ENCODE measurements around the gene HHAT.

DNA sequence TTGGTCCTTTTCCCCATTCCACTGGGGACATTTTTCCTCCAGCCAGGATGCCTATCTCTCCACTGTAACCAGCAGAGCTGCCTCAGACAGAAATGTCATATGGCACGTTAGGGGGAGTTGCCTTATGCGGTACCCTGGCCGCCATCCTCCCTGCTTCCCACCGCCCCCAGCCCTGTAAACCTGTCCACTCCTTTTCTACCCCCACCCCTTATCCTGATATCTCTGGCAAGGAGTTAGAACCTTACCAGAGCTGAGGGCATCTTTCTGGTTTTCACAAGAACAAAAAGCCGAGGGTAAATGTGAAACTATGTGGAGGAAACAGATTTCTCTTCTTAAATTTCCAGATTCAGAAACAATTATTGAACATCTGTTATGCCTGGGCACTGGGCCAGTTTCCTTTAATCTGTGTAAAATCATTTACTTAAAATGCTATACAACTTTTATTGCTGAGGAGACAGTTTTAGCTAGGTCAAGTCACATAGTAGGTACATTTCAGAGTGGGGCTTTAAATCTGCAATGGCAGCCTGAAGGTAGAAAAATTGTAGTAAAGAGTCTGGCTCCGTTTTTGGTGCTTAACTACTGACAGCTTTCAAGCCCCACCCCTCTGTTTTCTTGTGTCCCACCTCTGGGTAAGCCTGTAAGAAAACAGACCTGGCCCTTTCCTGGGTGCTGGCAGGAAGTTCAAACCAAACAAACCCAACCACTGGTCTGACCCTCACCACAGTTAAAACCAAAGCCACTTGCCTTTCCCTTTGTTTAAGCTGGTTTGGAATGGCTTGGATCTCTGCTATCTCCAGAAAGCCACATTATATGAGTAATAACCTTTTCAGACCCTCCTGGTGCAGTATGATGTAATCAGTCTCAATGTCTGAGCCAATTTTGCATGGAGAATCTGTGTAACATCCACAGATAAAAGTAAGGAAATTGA is 319.0 kb downstream of the HHAT start:
- TF ChIP-seq POLR2A (IDR thresholded peaks at IDR 0.05; ENCODE audit: low read depth), result no peak
- no peak for TF ChIP-seq EP300 (IDR thresholded peaks at IDR 0.05)

All from esophagus muscularis mucosa (tissue), 2 donors.